HEK293 (cell line): ENCODE results near the gene ITGA8.

Source experiments
- ZNF362 ChIP-seq: fragments of 450-650 bp; formaldehyde crosslinking; IDR thresholded peaks from 2 replicates; pipeline ENCODE4 v1.5.1; 2016; ENCODE audit warnings: missing biosample characterization, missing genetic modification characterization
- ZNF571 ChIP-seq: fragments of 450-650 bp; formaldehyde crosslinking; IDR thresholded peaks from 2 replicates; pipeline ENCODE4 v1.5.0; 2017; ENCODE audit warnings: missing biosample characterization, missing genetic modification characterization

Gene ITGA8

GRCh38 chr10:15464381-15464780 lies 255.3 kb downstream of the ITGA8 start (continued):
- TF ChIP-seq ZNF362 (no peak), ZNF571 (tag by site-specific recombination) (no peak)
